GM12801 (cell line): ENCODE data around the gene ADCY7.

Source experiments
- CTCF ChIP-seq: IDR thresholded peaks from one replicate; pipeline ENCODE4 v1.5.1; 2011; ENCODE audit warnings: control low read depth; ENCODE audit not compliant: insufficient read length; ENCODE audit errors: extremely low read depth

The ADCY7 gene

GRCh38 chr16:50234771-50235556, 31.4 kb upstream of the ADCY7 start:
- TF ChIP-seq CTCF: no peak

- TF ChIP-seq CTCF: no peak
Observed at GRCh38 chr16:50235581-50235980, 30.8 kb upstream of the ADCY7 start.

GRCh38 chr16:50238314-50238713, 28.0 kb upstream of the ADCY7 start:
- TF ChIP-seq CTCF: no peak

GRCh38 chr16:50238868-50239301, 27.5 kb upstream of the ADCY7 start:
- TF ChIP-seq CTCF: no peak

- TF ChIP-seq CTCF: no peak
Observed at GRCh38 chr16:50244140-50244503, 22.2 kb upstream of the ADCY7 start.

GRCh38 chr16:50244504-50245416, 21.6 kb upstream of the ADCY7 start:
- no peak for TF ChIP-seq CTCF

GRCh38 chr16:50245417-50246298, 20.7 kb upstream of the ADCY7 start:
- no peak for TF ChIP-seq CTCF
